ENCODE data around the gene RFC5. TPM values are rescaled to one million over a fixed set of nuclear protein-coding genes. Genes with fewer than 3 reads are reported as not detected.

The RFC5 gene
- total and polyA plus RNA-seq, 2 of the 8 experiments (the other 6 are each of a cell fraction or from before 2014, with no cell fraction given), result 34.4 to 40.6 TPM

- WGBS, 2 experiments (ENCODE audit: extremely low coverage in 1 of 2, insufficient coverage in 1 of 2, insufficient read length in 1 of 2, insufficient replicate concordance in 2 of 2, low coverage in 1 of 2, low lambda C conversion rate in 2 of 2, missing lambda C conversion rate in 1 of 2), result 88% methylated on average over 7 of the region's 7 CpGs; no CpG with 5 or more reads in 1 of the 2 experiments
- Histone ChIP-seq H4K20me1 (replicated peaks in 1 of 2; ENCODE audit: control insufficient read depth in 1 of 2, insufficient read depth in 2 of 2, low read length in 2 of 2) (peaks cover 0 to 4% of the 10 kb centered on the region in 2 experiments), H4K5ac (ENCODE audit: insufficient read length, low read depth, low read length) (no peak overlapping the region), H3K9ac (replicated peaks in 1 of 4; ENCODE audit: extremely low read depth in 1 of 4, low read depth in 3 of 4, low read length in 3 of 4) (no peak overlapping the region), H4K91ac (replicated peaks; ENCODE audit: insufficient read length, low read length) (no peak overlapping the region), H2BK5ac (ENCODE audit: low read depth, low read length) (no peak overlapping the region), H4K8ac (ENCODE audit: extremely low read depth, insufficient read depth, low read length) (no peak overlapping the region), H2AFZ (ENCODE audit: low read length) (no peak overlapping the region), H3K79me2 (ENCODE audit: control insufficient read depth in 1 of 2, insufficient read depth in 2 of 2, low read length in 2 of 2) (peaks cover 0 to 52% of the 10 kb centered on the region in 2 experiments; a peak in 2 of 4 replicates), H3K27ac (ENCODE audit: low read depth, low read length) (no peak overlapping the region), H3K9me3 (ENCODE audit: insufficient read depth in 2 of 2, low read depth in 1 of 2, low read length in 1 of 2) (no peaks in the 10 kb centered on the region), H3K36me3 (ENCODE audit: control insufficient read depth in 2 of 4, insufficient read depth in 4 of 4, low read length in 3 of 4) (peaks cover 0 to 3% (median 0%) of the 10 kb centered on the region in 4 experiments; a peak in 1 of 8 replicates), H3K79me1 (ENCODE audit: low read depth, low read length) (peaks cover 6% of the 10 kb centered on the region), H2BK15ac (ENCODE audit: low read length) (no peak overlapping the region), H3K4ac (replicated peaks; ENCODE audit: insufficient read length, low read depth, low read length) (no peak overlapping the region), H3K4me2 (ENCODE audit: insufficient read depth in 1 of 2, low read depth in 2 of 2, low read length in 2 of 2) (no peak overlapping the region), H3K27me3 (replicated peaks in 1 of 4; ENCODE audit: control insufficient read depth in 3 of 4, extremely low read depth in 1 of 4, insufficient read depth in 3 of 4, low read length in 3 of 4) (no peaks in the 10 kb centered on the region), H2AK5ac (ENCODE audit: low read depth, low read length) (no peak overlapping the region), H3K56ac (replicated peaks; ENCODE audit: insufficient read length, low read depth, low read length) (no peak overlapping the region), H3K18ac (ENCODE audit: extremely low read depth, low read length) (no peak overlapping the region), H2BK20ac (ENCODE audit: low read length) (no peak overlapping the region), H3K4me1 (replicated peaks in 1 of 4; ENCODE audit: control insufficient read depth in 3 of 4, insufficient read depth in 4 of 4, low read length in 3 of 4) (peaks cover 0 to 2% (median 0%) of the 10 kb centered on the region in 4 experiments; a peak in 1 of 7 replicates), H2BK120ac (replicated peaks; ENCODE audit: low read depth, low read length) (no peak overlapping the region), H3K23ac (ENCODE audit: insufficient read length) (no peak overlapping the region), H3K4me3 (ENCODE audit: extremely low read depth in 1 of 4, insufficient read depth in 2 of 4, low read depth in 3 of 4, low read length in 4 of 4) (no peak overlapping the region), H3K23me2 (ENCODE audit: low read depth, low read length) (peaks cover 7% of the 10 kb centered on the region; the same call in 1 of the 2 replicates), H2BK12ac (ENCODE audit: low read depth, low read length) (no peak overlapping the region), H3K14ac (ENCODE audit: insufficient read length) (no peak overlapping the region)
- ChIA-PET CTCF (ENCODE audit: partially characterized antibody) (interaction anchor here (0.6 to 5.8 kb wide), 6 partner anchors 7 to 202 kb away, joined by 3 to 49 read pairs (median 4); no protein-coding TSS in a partner anchor), POLR2A (ENCODE audit: partially characterized antibody) (interaction anchor here (1.3 to 12.8 kb wide), 4 partner anchors 9 to 44 kb away, joined by 4 to 103 read pairs (median 26); partner anchors contain the start of gene VSIG10)
- FAIRE-seq (no peak), DNase-seq (ENCODE audit: low read depth in 1 of 2, low spot score in 2 of 2) (no peak)
- no peak for TF ChIP-seq JUND (IDR thresholded peaks at IDR 0.05; ENCODE audit: low read length)
- TF ChIP-seq RNF2 (IDR thresholded peaks at IDR 0.05; ENCODE audit: borderline replicate concordance, low read depth, low read length, missing control alignments, poor library complexity, severe bottlenecking), result no peak
- TF ChIP-seq SP1 (IDR thresholded peaks at IDR 0.05; ENCODE audit: low read depth, low read length), result no peak
- TF ChIP-seq KDM4A (IDR thresholded peaks at IDR 0.05; ENCODE audit: low read depth, low read length, severe bottlenecking), result no peak
- no peak for TF ChIP-seq CTCF (IDR thresholded peaks at IDR 0.05; ENCODE audit: control extremely low read depth in 1 of 3, insufficient read depth in 1 of 3, low read depth in 1 of 3, low read length in 3 of 3)
- no peak for TF ChIP-seq EP300 (IDR thresholded peaks at IDR 0.05; ENCODE audit: borderline replicate concordance in 1 of 2, low read depth in 2 of 2, low read length in 2 of 2)
- TF ChIP-seq SIN3A (conservative IDR thresholded peaks at IDR 0.05 in 1 of 2, IDR thresholded peaks at IDR 0.05 in 1 of 2; ENCODE audit: low read depth in 1 of 2, low read length in 2 of 2), result no peak
- TF ChIP-seq FOSL1 (IDR thresholded peaks at IDR 0.05; ENCODE audit: insufficient read depth, low read depth, low read length), result no peak
- TF ChIP-seq GABPA (IDR thresholded peaks at IDR 0.05; ENCODE audit: borderline replicate concordance, insufficient read depth, low read length), result no peak
- TF ChIP-seq BCL11A (IDR thresholded peaks at IDR 0.05; ENCODE audit: low read depth in 2 of 2, low read length in 2 of 2), result no peak
These were observed 41.7 kb downstream of the RFC5 start for GRCh38 chr12:118058227-118058626.
